Testis (tissue), 3 donors: ENCODE data around the gene ATP2B2. TPM values are rescaled to one million over a fixed set of nuclear protein-coding genes. Genes with fewer than 3 reads are reported as not detected.

Source experiments
- DNase-seq: peaks from one replicate; pipeline ENCODE4 v3.0.0-alpha.2; 2019
- H3K27ac ChIP-seq, 2 donors: fragments of 200-600 bp; sonication (generic); one replicate each; pipeline ENCODE4 v1.5.1; 2019
- H3K27me3 ChIP-seq: fragments of 200-600 bp; sonication (generic); one replicate; pipeline ENCODE4 v1.5.1; 2019
- H3K36me3 ChIP-seq: fragments of 200-600 bp; sonication (generic); one replicate; pipeline ENCODE4 v1.5.1; 2017; ENCODE audit warnings: low read depth; ENCODE audit errors: missing control alignments
- H3K4me1 ChIP-seq: fragments of 200-600 bp; sonication (generic); one replicate; pipeline ENCODE4 v1.5.1; 2019
- H3K4me3 ChIP-seq, 2 donors: fragments of 200-600 bp; sonication (generic); one replicate each; pipeline ENCODE4 v1.5.1; 2017 to 2019
- H3K9me3 ChIP-seq: fragments of 200-600 bp; sonication (generic); one replicate; pipeline ENCODE4 v1.5.1; 2017
- POLR2A ChIP-seq: fragments of 450-650 bp; IDR thresholded peaks from one replicate; pipeline ENCODE4 v1.6.1; 2017; ENCODE audit warnings: antibody characterized with exemption, mild to moderate bottlenecking, moderate library complexity
- WGBS, 2 donors: methylation state at CpG; one replicate each; pipeline ENCODE4 v1.1.5; 2018; 5-methylcytosine and 5-hydroxymethylcytosine counted together
- intact Hi-C: fragments of 100-400 bp; cut with DNase I; formaldehyde crosslinking; loops from one replicate; pipeline ENCODE4 v1.15.1; 2023; ENCODE audit warnings: low total_unique reads
- polyA plus RNA-seq: library from polyadenylated mRNA; stranded (reverse); fragments of 350-450 nt; fragmentation: Illumina TruSeq; extraction: RNeasy Lipid Tissue Mini Kit (QIAGEN cat#74804); gene quantifications from one replicate; pipeline ENCODE4 v1.2.3, GENCODE V29; 2014; ENCODE audit warnings: low read depth, low replicate concordance; ENCODE audit not compliant: insufficient read depth
- total RNA-seq, 2 donors: library from RNA; depleted of rRNA; stranded (reverse); fragments of >200 nt; gene quantifications; one replicate each; pipeline ENCODE4 v1.2.3, GENCODE V29; 2016
- TF ChIP-seq, protein P1 (sequence below), 3 experiments: fragments of 450-650 bp in 2 of 3; fragments of 200-600 bp in 1 of 3; sonication (generic) in 1 of 3; IDR thresholded peaks; one replicate each; pipeline ENCODE4 v1.5.1; 2016 to 2019; ENCODE audit warnings: antibody characterized with exemption in 3 of 3, mild to moderate bottlenecking in 2 of 3, moderate library complexity in 1 of 3

ATP2B2 gene
- total and polyA plus RNA-seq, 3 donors from 2014 or later = 1.1 to 2.9 (median 1.8) TPM

DNA sequence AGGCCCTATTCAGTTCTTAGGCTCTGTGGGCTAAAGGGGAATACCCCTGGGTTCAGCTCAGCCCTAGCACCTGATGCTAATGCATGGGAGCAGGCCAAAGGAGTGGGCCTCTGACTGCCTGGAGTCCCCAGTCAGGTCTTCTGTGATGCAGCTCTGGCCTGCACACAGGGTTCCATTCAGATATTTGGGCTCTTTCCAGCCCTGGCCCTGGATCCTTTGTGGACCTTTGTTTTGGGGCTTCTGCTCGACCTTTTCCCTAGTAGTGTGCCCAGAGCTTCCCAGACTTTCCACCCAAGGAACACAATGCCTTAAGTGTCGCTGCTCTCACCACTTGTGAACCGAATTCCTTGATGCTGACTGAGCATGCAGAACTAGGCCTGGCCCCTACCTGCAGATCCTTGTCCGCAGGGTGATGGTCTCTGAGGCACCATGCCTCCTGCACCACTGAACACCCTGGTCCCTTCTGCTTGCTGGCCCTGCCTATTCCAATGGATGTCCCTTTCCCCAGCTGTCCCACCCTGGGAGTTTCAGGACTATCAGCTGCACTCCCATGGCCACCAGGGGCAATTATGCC lies 189.5 kb downstream of the ATP2B2 start:
- intact Hi-C loops = no loop called here
- no peak for TF ChIP-seq POLR2A
- no peak for DNase-seq
- Histone ChIP-seq H3K27ac (no peak overlapping the region), H3K27me3 (no peaks in the 10 kb centered on the region), H3K4me3 (no peak overlapping the region), H3K9me3 (no peaks in the 10 kb centered on the region), H3K4me1 (peaks cover 11% of the 10 kb centered on the region), H3K36me3 (peaks cover 4% of the 10 kb centered on the region)
- 85 to 88% methylated on average over 4 of the region's 4 CpGs for WGBS, 2 donors

DNA sequence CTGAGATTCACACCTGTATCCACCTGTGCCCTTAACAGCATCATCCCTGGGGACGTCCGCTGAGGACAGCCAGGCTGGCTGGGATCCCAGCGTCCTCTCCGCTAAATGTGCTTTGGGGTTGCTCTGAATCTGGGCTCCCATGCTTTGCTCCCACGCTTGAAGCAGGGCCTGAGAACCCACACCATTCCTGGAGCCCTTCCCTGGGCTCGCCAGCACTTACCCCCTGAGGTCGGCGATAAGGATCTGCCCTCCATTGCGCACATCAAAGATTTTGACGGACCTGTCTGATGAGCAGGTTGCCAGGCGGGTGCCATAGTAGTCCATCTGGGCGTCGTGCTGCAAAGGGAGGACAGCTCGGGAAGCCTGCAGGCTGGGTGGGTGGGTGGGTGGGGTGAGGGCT lies 190.3 kb downstream of the ATP2B2 start:
- peaks cover 8% of the 10 kb centered on the region for H3K4me1 ChIP-seq
- H3K9me3 ChIP-seq = no peaks in the 10 kb centered on the region
- H3K36me3 ChIP-seq = peaks cover 4% of the 10 kb centered on the region
- WGBS, 2 donors = 90 to 92% methylated on average over 4 to 14 of the region's 14 CpGs
- no peak for DNase-seq
- intact Hi-C loops = no loop called here
- H3K27ac ChIP-seq = no peak overlapping the region
- no peak for TF ChIP-seq POLR2A
- TF ChIP-seq, protein P1, sequence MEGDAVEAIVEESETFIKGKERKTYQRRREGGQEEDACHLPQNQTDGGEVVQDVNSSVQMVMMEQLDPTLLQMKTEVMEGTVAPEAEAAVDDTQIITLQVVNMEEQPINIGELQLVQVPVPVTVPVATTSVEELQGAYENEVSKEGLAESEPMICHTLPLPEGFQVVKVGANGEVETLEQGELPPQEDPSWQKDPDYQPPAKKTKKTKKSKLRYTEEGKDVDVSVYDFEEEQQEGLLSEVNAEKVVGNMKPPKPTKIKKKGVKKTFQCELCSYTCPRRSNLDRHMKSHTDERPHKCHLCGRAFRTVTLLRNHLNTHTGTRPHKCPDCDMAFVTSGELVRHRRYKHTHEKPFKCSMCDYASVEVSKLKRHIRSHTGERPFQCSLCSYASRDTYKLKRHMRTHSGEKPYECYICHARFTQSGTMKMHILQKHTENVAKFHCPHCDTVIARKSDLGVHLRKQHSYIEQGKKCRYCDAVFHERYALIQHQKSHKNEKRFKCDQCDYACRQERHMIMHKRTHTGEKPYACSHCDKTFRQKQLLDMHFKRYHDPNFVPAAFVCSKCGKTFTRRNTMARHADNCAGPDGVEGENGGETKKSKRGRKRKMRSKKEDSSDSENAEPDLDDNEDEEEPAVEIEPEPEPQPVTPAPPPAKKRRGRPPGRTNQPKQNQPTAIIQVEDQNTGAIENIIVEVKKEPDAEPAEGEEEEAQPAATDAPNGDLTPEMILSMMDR (IDR thresholded peaks at IDR 0.05) = no peak
- no peak overlapping the region for H3K4me3 ChIP-seq
- no peaks in the 10 kb centered on the region for H3K27me3 ChIP-seq

DNA sequence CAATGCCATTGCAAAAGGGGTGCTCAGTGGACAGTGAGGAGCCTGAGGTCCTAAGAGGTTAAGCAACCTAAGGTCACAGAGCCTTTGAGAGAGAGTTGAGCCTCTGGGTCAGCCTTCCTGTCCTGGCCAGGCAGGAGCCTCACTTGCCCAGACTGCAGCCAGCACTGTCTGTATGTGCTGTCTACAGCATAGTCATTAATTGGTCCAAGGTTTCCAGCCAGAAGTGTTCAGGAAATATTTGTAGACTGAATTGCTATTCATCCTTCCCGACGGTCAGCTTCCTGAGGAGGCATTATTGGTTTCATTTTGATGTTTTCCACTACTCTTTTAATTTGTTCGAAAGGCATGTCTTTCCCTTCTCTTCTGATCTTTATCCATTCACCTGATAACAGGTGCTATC lies 192.5 kb downstream of the ATP2B2 start:
- Histone ChIP-seq H3K9me3 (no peaks in the 10 kb centered on the region), H3K4me1 (no peaks in the 10 kb centered on the region), H3K27ac (no peak overlapping the region), H3K4me3 (no peak overlapping the region), H3K36me3 (peaks cover 4% of the 10 kb centered on the region), H3K27me3 (no peaks in the 10 kb centered on the region)
- intact Hi-C loops = no loop called here
- no peak for TF ChIP-seq POLR2A
- TF ChIP-seq, protein P1 (IDR thresholded peaks at IDR 0.05) = no peak
- DNase-seq = no peak
- 75 to 97% methylated on average over 3 of the region's 3 CpGs for WGBS, 2 donors

DNA sequence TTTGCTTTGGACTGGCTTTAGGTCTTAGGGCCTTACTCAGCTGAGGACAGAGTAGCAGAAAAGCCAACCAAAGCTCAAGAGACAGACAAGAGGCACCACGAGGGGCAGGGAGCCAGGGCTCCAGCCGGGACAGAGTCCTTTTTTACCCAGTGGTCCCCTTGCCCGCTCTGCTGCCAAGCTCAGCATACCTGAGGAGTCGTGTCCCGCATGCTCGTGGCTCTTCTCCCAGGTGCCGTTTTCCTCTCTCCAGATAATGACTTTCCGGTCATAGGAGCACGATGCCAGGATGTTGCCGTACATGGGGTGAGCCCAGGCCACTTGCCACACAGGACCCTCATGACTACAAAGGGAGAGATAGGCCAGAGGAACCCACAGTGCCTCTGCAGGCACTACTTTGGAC lies 193.0 kb downstream of the ATP2B2 start:
- Histone ChIP-seq H3K27ac (no peak overlapping the region), H3K36me3 (peaks cover 4% of the 10 kb centered on the region), H3K27me3 (no peaks in the 10 kb centered on the region), H3K4me3 (no peak overlapping the region), H3K9me3 (no peaks in the 10 kb centered on the region), H3K4me1 (no peaks in the 10 kb centered on the region)
- no peak for DNase-seq
- WGBS, 2 donors = 90 to 91% methylated on average over 3 to 10 of the region's 10 CpGs
- TF ChIP-seq, protein P1 (IDR thresholded peaks at IDR 0.05) = no peak
- no peak for TF ChIP-seq POLR2A
- intact Hi-C loops = no loop called here

DNA sequence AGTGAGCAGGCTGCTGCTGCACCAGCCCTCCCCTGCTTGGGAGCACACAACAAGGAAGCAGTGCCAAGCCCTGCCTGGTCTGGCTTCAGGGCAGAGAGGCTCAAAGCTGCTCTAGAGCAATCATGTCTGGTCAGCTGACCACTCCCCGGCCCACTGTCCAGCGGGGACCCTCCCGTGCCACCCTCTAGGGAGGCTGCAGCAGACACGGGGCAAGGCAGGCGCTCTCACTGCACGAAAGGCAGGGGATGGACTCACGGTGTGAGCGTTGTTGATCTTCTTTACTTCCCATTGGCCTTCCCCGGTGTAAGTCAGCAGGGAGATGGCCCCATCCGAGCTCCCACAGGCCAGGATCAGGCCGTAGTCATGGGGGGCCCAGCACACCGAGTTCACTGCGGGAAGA lies 193.7 kb downstream of the ATP2B2 start:
- H3K9me3 ChIP-seq = no peaks in the 10 kb centered on the region
- peaks cover 4% of the 10 kb centered on the region for H3K36me3 ChIP-seq

More for the DNA sequence above, 193.7 kb downstream of the ATP2B2 start:
- H3K4me1 ChIP-seq = no peaks in the 10 kb centered on the region
- intact Hi-C loops = no loop called here
- DNase-seq = no peak
- no peak for TF ChIP-seq POLR2A
- TF ChIP-seq, protein P1 (IDR thresholded peaks at IDR 0.05) = no peak
- H3K27ac ChIP-seq = no peak overlapping the region
- H3K27me3 ChIP-seq = no peaks in the 10 kb centered on the region
- 83 to 91% methylated on average over 4 to 13 of the region's 13 CpGs for WGBS, 2 donors
- H3K4me3 ChIP-seq = no peak overlapping the region
